GM21529 (cell line): ENCODE results near the gene FUOM.
"Not testable (repeated sequence)": the region's sequence is repeated elsewhere in the genome, so short reads cannot be mapped to it uniquely, and the experiment has no call there.

Experiments
- ATAC-seq: cut with Tn5 transposase; IDR thresholded peaks from one replicate; pipeline ENCODE4 v1.9.1; 2021; ENCODE audit not compliant: unreplicated experiment

FUOM gene

DNA sequence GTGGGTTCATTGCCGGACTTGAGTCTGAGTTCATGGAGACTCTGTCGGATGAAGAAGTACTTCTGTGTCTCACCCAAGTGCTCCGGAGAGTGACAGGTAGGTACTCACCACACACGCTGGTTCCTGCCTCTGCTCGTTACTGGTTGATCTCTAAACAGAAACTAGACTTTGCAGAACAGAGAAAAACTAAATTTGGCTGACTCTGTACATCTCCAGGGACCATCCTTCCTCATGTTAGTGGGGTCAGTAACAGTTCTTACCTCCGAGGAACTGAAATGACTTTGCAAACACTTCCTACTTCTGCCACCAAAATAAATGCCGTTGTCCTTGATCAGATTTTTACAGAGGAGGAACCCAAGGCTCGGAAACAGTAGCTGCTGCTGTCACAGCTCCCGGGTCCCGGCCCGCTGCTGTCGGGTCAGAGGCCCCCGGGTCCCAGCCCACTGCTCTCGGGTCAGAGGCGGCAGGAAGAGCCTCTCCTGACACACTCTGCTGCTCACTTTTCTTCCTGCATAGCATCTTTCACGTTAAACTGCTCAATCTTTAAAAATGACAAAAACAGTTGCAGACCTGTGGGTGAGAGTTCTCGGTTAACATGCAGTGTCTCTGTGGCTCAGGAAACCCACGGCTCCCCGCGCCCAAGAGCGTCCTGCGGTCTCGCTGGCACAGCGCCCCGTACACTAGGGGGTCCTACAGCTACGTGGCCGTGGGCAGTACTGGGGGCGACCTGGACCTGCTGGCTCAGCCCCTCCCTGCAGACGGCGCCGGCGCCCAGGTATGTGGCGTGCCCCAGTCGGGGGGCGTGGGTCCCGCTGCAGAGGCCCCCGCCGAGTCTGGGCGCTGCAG, 31.4 kb upstream of the FUOM start:
- peak; percentile 81 for ATAC-seq

DNA sequence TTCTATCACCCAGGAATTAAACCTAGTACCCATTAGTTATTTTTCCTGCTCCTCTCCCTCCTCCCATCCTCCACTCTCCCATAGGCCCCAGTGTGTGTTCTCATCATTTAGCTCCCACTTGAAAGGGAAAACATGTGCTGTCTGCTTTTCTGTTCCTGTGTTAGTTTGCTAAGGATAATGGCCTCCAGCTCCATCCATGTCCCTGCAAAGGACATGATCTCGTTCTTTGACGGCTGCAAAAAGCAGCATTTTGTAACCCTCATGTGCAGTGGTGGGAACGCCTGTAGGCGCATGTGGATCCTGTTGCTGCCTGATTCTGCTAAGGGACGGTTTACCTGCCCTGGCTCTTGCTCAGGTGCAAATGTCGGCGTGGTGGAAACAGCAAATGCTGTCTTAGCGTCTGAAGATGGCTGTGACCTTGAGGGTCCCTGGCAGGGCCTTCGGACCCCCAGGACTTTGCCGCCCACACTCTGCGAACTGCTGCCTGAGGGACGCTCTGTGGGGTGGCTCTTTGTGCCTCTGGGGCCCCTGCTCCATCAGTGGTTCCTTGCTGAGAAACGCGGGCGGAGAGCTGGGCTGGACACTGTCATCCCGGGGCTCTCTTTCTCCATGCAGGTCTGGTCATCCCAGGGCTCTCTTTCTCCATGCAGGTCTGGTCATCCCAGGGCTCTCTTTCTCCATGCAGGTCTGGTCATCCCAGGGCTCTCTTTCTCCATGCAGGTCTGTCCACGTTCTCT, 30.6 kb upstream of the FUOM start:
- peak; percentile 3 for ATAC-seq

GRCh38 chr10:133386951-133387350, 29.1 kb upstream of the FUOM start:
- not testable (repeated sequence) for ATAC-seq

DNA sequence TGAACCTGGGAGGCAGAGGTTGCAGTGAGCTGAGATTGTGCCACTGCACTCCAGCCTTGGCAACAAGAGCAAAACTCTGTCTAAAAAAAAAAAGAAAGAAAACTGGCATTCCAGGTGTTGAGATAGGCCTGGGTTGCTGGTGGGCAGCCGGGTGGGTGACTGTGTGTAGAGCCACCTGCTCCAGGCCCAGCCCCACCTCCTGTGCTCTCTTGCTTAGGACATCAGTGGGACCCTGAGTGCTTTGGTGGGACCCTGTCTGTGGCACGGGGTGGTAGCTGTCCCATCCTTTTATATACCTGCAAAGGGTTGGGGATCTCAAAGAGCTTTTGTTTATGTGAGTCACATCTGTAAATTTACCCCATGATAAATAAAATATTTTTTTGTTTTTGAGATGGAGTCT, 27.4 kb upstream of the FUOM start:
- no peak for ATAC-seq

DNA sequence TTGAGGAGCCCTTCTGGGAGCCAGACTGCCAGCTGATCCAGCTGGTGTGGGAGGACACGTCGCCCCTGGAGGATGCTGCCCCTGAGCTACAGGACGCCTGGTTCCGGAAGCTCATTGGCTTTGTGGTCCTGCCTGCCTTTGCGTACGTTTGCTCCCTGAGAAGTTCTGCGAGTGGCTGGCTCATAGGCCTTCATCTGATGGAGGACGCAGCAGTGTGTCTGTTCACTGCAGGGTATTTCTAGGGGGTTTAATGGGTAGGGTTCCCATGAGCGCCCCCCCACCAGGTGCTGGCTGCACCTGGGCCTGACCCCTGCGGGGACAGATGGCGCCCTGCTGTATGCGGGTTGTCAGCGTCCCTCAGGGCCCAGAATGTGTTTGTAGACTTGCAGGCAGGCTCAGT, 26.3 kb upstream of the FUOM start:
- ATAC-seq, result no peak

DNA sequence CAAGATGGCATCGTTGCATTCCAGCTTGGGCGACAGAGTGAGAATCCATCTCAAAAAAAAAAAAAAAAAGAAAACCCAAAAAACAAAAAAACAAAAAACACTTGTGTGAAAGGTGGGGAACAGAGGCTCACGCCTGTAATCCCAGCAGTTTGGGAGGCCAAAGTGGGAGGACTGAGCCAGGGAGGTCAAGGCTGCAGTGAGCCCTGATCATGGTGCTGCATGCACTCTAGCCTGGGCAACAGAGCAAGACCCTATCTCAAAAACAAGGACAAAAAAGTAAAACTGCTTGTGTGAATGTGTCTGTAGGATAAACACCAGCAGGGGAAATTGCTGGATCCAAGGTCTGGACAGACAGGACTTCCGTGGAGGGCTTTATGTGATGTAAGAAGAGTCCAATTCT, 25.7 kb upstream of the FUOM start:
- no peak for ATAC-seq

DNA sequence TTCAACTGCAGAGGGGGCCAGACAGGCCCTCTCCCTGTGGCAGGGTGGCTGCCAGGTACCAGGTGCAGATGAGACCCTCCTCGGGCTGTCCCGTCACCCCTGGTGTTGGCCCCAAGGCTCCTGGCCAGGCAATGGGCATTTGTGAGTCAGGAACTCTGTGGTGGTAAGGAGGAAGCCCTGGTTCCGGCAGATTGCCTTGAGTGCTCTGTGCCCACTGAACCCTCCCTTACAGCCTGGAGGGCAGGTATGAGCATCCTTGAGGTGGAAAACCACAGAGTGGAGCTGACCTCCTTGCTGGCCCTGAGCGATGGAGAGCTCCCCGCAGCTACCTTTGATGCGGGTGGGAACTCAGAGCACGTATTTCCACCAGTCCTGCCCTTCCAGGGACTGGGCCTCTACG, 23.2 kb upstream of the FUOM start:
- no peak for ATAC-seq

DNA sequence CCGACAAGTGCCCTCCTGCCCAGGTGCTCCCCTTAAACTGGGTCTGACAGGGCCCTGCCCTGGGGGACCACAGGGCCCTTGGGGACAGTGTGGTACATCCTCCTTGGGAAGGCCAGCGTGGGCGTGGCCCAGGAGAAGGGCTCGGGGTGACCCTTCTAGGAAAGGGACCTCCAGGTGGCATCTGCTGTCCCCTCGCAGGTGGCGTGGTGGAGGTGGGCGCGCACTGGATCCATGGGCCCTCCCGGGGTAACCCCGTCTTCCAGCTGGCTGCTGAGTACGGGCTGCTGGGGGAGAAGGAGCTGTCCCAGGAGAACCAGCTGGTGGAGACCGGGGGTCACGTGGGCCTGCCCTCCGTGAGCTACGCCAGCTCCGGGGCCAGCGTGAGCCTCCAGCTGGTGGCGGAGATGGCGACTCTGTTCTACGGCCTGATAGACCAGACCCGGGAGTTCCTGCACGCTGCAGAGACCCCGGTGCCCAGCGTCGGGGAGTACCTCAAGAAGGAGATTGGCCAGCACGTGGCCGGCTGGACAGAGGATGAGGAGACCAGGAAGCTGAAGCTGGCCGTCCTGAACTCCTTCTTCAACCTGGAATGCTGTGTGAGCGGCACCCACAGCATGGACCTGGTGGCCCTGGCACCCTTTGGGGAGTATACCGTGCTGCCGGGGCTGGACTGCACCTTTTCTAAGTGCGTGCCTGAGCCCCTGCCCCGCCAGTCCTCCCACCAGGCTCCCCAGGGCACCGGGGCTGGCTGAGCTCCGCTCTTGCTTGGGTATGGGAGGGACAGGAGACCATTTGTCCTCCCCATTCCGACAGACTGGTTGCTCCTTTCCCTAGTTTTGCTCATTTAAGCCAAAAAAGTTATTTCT, 22.2 kb upstream of the FUOM start:
- no peak for ATAC-seq

DNA sequence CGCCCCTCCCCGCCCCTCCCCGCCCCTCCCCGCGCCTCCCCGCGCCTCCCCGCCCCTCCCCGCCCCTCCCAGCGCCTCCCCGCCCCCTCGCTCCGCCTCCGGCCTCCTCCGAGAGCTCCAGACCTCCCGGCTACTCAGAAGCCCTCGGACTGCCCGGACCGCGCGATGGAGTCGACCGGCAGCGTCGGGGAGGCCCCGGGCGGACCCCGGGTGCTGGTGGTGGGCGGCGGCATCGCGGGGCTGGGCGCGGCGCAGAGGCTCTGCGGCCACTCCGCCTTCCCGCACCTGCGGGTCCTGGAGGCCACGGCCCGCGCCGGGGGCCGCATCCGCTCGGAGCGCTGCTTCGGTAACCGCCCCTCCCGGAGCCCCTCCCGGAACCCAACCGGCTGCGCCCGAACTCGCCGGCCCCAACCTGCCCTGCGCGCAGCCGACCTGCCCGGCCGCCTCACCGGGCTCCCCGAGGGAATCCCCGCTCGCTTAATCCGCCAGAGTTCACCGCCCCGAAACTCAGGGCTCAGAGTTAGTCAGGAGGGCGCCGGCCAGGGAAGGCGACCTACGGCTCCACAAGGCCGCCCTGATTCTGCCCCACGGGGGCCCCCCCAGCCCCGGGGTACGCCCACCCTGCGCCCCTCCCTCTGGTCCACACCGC, 21.5 kb upstream of the FUOM start, which contains the start of gene PAOX:
TSS of gene PAOX (plus strand) at position 111 of the 649 bp plus-strand sequence. CDS start at position 166, 55 bp downstream.
- peak; percentile 59 for ATAC-seq

DNA sequence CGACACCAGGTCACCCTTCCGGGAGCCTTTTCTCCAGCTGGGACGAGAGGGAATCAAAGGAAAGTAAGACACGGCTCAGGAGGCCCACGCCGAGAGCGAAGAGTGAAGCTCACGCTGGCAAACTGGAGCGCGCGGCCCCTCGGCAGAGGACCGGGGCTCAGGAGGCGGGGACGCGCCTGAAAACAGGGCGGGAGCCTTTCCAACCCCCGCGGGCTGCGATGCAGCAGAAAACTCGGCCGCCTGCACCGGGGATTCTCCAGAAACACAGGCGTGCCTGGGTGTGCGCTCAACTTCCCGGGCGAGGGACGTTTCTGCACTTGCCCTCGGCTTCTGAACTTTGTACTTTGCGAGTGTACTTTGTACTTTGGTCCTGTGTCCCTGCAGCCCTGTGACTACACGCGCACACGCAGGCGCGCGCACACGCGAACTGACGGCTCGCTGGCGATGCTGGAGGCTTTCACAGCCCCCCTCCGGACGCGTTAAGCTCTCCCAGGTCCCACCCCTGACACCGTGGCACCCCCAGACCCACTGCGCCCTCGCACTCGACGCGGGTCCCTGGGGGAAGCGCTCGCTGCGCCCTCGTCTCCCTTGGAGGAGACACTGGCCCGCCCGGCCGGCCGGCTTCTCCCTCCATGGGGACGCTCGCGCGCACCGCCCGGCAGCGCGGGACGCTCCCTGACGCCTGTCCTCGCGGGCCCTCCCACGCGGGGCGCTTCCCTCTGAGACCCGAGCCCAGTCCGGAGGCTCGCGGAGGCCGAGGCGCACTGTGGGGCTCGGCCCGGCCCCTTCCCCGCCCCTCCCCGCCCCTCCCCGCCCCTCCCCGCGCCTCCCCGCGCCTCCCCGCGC, 20.7 kb upstream of the FUOM start:
- ATAC-seq, result peak; percentile 40

DNA sequence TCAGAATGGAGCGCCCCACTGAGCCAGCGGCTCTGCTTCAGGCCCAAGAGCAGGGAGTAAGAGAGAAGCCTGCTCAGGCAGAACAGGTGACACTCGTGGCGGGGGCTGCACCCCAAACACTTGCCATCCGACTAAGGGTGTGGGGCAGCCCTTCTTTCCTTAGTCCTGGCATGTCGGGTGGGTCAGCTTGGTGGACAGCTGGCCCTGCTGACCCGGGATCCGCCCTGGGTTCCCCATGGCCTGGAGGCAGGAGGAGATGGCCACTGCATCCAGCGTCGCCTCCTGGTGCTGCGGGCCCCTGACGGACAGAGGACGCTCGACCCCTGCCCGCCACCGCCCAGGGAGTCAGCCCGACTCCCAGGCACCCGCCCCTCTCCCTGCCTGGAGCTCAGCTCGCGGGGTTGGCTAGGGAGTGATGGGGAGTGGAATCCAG, 20.0 kb upstream of the FUOM start:
- no peak for ATAC-seq

DNA sequence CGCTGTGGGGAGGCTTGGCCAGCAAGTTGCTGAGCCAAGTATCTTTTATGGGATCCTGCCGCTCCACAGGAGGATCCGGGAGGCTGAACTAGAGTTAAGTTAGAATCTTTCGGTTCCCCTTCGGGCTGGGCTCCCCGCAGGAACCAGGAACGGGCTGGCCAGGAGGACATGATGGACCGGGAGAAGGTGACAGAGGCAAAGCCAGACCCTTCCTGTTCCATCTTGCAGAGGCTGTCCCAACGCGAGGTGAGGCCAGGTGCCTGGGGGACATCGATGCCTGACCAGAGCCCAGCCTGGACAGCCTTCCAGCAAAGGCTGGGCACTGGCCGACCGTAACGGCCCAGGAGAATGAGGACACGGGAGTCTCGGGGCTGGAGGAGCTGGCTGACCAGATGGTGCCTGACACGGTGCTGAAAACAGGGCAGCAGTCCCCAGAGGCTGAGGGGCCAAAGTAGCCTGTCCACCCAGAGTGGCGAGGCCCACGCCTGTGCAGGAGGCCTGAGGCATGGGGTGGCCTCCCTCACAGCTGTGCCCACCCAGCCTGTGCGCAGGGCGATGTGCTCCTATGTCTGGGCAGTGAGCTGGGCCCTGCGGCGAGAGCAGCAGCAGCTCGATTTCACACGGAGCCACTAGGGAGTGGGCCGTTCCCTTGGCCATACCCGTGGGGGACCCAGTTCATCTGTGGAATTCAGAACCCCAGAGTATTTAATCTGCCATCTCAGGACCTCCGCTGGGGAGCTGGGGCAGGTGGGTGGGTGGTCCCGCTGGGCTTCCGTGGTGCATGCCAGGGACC, 19.4 kb upstream of the FUOM start:
- no peak for ATAC-seq

- ATAC-seq, result not testable (repeated sequence)
Observed at GRCh38 chr10:133376183-133376582, 18.4 kb upstream of the FUOM start.

- no peak for ATAC-seq
Observed at GRCh38 chr10:133375357-133376115, 17.7 kb upstream of the FUOM start.

DNA sequence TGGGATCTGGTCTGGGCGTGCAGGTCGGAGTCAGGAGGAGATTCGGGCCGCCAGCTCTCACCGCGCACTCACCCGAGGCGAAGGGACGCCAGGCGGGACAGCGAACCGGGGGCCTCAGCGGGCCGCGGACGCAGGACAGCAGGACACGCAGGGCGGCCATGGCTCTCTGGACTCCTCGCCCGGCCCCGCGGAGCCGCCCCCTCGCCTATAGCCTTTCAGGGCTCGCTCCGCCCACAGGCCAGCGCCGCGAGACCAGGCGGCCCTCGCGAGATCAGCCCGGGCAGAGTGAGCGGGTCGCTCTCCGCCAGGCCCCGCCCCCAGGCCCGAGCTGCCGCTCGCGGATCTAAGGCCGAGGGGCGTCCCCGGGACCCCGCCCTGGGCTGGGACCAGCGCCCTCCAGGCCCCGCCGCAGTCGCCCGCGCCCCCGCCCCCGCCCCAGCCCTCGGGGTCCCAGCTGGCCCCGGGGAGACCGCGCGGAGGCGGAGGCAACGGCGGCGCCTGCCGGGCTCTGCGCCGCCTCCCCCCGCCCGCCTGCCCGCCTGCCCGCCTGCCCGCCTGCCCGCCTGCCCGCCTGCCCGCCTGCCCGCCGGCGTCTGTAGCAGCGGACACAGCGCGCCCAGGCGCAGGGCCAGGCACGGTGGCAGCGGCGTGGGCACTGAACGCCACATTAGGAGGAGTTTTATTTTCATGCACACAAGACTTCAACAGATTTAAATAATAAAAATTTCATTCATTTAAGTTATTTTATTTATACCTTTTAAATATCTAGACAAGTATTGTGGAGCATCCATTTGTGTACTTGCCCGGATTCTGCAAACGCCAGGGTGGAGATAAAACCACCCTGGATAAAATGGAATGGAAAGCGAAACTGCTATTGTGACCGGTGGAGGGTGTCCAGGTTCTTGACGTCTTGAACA, 15.6 kb upstream of the FUOM start, which contains the start of gene ECHS1:
TSS of gene ECHS1 (minus strand) at position 181 of the 917 bp plus-strand sequence. CDS start at position 160, 21 bp downstream.
- peak; percentile 96 for ATAC-seq

DNA sequence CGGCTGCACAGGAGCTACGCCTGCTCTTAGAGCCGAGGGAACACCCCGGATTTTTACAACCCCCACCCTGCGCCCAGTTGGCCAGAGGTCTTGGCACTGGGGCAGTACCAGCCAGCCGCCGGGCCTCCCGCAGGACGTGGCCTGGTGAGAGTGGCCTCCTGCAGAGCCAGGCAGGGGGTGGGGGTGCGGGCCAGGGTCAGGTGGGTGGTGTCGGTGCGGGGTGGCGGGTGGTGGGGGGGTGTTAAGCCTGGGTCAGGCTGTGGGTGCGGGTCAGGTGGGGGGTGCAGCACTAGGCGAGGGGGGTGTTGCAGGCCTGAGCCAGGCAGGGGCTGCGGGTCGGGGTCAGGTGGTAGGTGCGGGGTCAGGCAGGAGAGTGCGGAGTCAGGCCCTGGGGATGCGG, 14.7 kb upstream of the FUOM start:
- ATAC-seq, result no peak
